Measurements from ENCODE around the gene SPNS3. TPM values are rescaled to one million over a fixed set of nuclear protein-coding genes. Genes with fewer than 3 reads are reported as not detected.

SPNS3 gene
- total and polyA plus RNA-seq, 2 of the 8 experiments (the other 6 are each of a cell fraction or from before 2014, with no cell fraction given) = not detected

DNA sequence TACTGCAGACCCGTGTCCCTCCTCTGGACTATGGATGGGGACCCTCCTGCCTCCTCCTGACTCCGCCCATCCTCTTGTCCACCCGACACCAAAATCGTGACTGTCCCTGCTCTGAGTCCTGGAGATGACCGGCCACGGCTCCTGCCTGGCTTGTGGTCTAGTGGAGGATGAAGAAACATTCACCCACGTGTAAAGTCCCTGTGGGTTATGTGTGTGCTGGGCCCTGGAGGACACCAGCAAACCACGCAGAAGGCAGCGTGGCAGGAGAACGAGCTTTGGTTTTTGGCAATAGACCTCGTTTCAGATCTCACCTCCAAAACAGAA is 76.8 kb downstream of the SPNS3 start (continued):
- TF ChIP-seq CEBPB (IDR thresholded peaks at IDR 0.05; ENCODE audit: low read depth, low read length) = no peak
- no peak for TF ChIP-seq TAF7 (optimal IDR thresholded peaks at IDR 0.05; ENCODE audit: borderline replicate concordance, low read depth, low read length)
- no peak for TF ChIP-seq JUND (IDR thresholded peaks at IDR 0.05; ENCODE audit: low read length)
